Measurements from ENCODE around the gene MAP3K15. TPM values are rescaled to one million over a fixed set of nuclear protein-coding genes. Genes with fewer than 3 reads are reported as not detected.

MAP3K15 gene
- total RNA-seq, 1 donor from 2014 or later: 1.1 TPM

DNA sequence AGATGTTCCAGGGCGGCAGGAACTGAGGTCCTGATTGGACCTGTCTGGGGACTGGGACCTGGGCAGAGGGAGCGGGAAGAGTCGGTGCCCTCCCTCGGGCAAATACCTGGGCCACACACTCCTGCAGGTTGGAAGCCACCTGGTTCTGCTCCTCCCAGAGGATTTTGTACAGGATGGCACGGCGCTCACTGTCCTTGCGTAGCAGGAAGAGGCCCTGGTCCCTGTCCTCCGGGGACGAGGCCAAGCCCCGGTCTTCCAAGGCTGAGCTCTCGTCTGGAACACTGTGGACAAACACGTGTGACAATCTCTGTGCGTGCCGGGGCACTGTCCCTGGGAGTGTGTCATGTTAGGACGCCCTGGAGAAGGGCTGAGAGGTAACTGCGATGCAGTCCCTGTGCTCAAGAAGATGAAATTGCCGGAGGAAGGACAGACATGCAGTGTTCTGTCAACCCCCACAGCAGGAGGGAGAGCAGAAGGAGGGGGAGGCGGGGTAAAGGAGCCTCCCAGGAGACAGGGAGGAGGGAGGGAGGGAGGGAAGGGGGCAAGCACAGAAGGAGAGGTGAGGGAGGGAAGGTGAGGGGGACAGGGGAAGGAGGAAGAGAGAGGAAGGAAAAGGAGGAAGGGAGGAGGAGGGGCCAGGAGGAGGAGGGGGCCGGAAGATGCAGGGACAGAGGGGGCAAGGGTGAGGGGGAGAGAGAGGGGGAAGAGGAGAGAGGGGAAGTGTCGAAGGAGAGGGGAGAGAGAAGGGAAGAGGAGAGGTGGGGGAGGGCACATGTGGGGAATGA is 142.6 kb downstream of the MAP3K15 start:
- Histone ChIP-seq H3K9ac (no peak overlapping the region), H2AFZ (replicated peaks) (peak overlapping the region; percentile 76), H3K27me3 (peaks cover 12% of the 10 kb centered on the region), H3K4me2 (peak overlapping the region; percentile 89), H4K20me1 (ENCODE audit: low read depth) (no peaks in the 10 kb centered on the region), H3F3A (ENCODE audit: low read depth) (no peaks in the 10 kb centered on the region), H3K27ac (no peak overlapping the region), H3K79me2 (ENCODE audit: low read depth) (no peaks in the 10 kb centered on the region), H3K4me1 (no peaks in the 10 kb centered on the region), H3K4me3 (peak overlapping the region; percentile 48), H3K9me3 (ENCODE audit: low read depth) (no peaks in the 10 kb centered on the region), H3K36me3 (no peaks in the 10 kb centered on the region)
- no peak overlapping the region for H3K27ac Mint-ChIP-seq
- H3K36me3 Mint-ChIP-seq: no peaks in the 10 kb centered on the region
- peaks cover 5% of the 10 kb centered on the region for H3K4me1 Mint-ChIP-seq
- peak; percentile 31 for DNase-seq (ENCODE audit: low spot score)
- peaks cover 6% of the 10 kb centered on the region for H3K27me3 Mint-ChIP-seq (ENCODE audit: insufficient read depth, low read depth)
- peaks cover 14% of the 10 kb centered on the region for H3K9me3 Mint-ChIP-seq
- peak overlapping the region; percentile 84 for H3K4me3 Mint-ChIP-seq
- TF ChIP-seq EZH2 (IDR thresholded peaks at IDR 0.05): no peak
- no peak for TF ChIP-seq EZH2phosphoT487 (IDR thresholded peaks at IDR 0.05)
- TF ChIP-seq, protein P1, sequence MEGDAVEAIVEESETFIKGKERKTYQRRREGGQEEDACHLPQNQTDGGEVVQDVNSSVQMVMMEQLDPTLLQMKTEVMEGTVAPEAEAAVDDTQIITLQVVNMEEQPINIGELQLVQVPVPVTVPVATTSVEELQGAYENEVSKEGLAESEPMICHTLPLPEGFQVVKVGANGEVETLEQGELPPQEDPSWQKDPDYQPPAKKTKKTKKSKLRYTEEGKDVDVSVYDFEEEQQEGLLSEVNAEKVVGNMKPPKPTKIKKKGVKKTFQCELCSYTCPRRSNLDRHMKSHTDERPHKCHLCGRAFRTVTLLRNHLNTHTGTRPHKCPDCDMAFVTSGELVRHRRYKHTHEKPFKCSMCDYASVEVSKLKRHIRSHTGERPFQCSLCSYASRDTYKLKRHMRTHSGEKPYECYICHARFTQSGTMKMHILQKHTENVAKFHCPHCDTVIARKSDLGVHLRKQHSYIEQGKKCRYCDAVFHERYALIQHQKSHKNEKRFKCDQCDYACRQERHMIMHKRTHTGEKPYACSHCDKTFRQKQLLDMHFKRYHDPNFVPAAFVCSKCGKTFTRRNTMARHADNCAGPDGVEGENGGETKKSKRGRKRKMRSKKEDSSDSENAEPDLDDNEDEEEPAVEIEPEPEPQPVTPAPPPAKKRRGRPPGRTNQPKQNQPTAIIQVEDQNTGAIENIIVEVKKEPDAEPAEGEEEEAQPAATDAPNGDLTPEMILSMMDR (IDR thresholded peaks at IDR 0.05): no peak

DNA sequence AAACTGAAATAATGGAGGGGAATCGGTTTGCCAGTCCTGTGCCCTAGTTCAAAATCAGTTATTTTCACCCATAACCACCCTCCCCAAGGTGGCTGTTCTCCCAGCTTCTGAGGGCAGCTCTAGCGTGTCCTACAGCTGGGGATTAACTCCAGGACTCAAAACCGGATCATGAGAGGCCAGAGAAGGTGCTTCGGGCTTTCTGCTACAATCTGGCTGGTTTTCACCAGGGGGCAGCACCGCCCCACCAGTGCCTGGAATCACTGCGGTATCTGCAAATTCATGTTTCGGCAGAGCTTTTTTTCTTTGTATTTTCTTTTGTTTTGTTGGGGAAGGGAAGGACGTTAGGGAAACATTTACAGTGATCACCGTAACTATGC is 143.2 kb downstream of the MAP3K15 start:
- TF ChIP-seq EZH2phosphoT487 (IDR thresholded peaks at IDR 0.05): no peak
- TF ChIP-seq, protein P1 (IDR thresholded peaks at IDR 0.05): peak; percentile 69
- H3K4me1 ChIP-seq: no peaks in the 10 kb centered on the region
- H3K9ac ChIP-seq: no peak overlapping the region

DNA sequence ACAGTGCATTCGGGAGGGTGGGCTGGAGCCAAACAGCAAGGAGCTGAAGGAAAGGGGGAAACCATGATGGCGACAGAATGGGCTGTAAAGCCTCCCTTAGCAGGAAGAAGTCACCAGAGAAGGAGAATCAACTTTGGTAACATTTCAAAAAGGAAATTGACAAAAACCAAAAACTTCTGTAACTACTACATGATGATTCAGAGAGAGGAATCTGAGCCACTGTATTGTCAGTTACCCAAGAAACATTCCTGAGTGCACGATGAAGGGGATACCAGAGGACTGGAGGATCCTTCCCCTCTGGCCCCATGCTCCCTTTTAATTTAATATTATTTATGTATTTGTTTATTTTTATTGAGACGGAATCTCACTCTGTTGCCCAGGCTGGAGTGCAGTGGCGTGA is 145.2 kb downstream of the MAP3K15 start:
- Mint-ChIP-seq H3K27ac (no peak overlapping the region), H3K9me3 (peaks cover 17% of the 10 kb centered on the region), H3K36me3 (no peaks in the 10 kb centered on the region), H3K4me1 (peaks cover 5% of the 10 kb centered on the region), H3K4me3 (no peak overlapping the region), H3K27me3 (ENCODE audit: insufficient read depth, low read depth) (peaks cover 5% of the 10 kb centered on the region)
- no peaks in the 10 kb centered on the region for H3K79me2 ChIP-seq (ENCODE audit: low read depth)
- no peak overlapping the region for H3K27ac ChIP-seq
- TF ChIP-seq EZH2phosphoT487 (IDR thresholded peaks at IDR 0.05): no peak
- no peak for TF ChIP-seq EZH2 (IDR thresholded peaks at IDR 0.05)
- TF ChIP-seq, protein P1 (IDR thresholded peaks at IDR 0.05): no peak
- no peaks in the 10 kb centered on the region for H3K9me3 ChIP-seq (ENCODE audit: low read depth)
- H2AFZ ChIP-seq (replicated peaks): no peak overlapping the region
- H4K20me1 ChIP-seq (ENCODE audit: low read depth): no peaks in the 10 kb centered on the region
- H3K4me1 ChIP-seq: no peaks in the 10 kb centered on the region
- H3F3A ChIP-seq (ENCODE audit: low read depth): no peaks in the 10 kb centered on the region
- no peak for DNase-seq (ENCODE audit: low spot score)
- no peak overlapping the region for H3K4me3 ChIP-seq
- no peak overlapping the region for H3K9ac ChIP-seq
- no peaks in the 10 kb centered on the region for H3K36me3 ChIP-seq
- no peak overlapping the region for H3K4me2 ChIP-seq
- peaks cover 12% of the 10 kb centered on the region for H3K27me3 ChIP-seq

More for the DNA sequence above, 143.2 kb downstream of the MAP3K15 start:
- Mint-ChIP-seq H3K9me3 (peaks cover 14% of the 10 kb centered on the region), H3K27me3 (ENCODE audit: insufficient read depth, low read depth) (peaks cover 5% of the 10 kb centered on the region), H3K4me3 (peak overlapping the region; percentile 84), H3K27ac (no peak overlapping the region), H3K36me3 (no peaks in the 10 kb centered on the region), H3K4me1 (peaks cover 5% of the 10 kb centered on the region)
- peak; percentile 77 for DNase-seq (ENCODE audit: low spot score)
- H3K27me3 ChIP-seq: peaks cover 12% of the 10 kb centered on the region
- no peak overlapping the region for H3K27ac ChIP-seq
- H2AFZ ChIP-seq (replicated peaks): no peak overlapping the region
- peak overlapping the region; percentile 89 for H3K4me2 ChIP-seq
- no peaks in the 10 kb centered on the region for H3K9me3 ChIP-seq (ENCODE audit: low read depth)
- peak overlapping the region; percentile 48 for H3K4me3 ChIP-seq
- no peaks in the 10 kb centered on the region for H3K36me3 ChIP-seq
- no peaks in the 10 kb centered on the region for H4K20me1 ChIP-seq (ENCODE audit: low read depth)
- no peaks in the 10 kb centered on the region for H3K79me2 ChIP-seq (ENCODE audit: low read depth)
- no peaks in the 10 kb centered on the region for H3F3A ChIP-seq (ENCODE audit: low read depth)
